ENCODE results near the gene NEK10.

The NEK10 gene

DNA sequence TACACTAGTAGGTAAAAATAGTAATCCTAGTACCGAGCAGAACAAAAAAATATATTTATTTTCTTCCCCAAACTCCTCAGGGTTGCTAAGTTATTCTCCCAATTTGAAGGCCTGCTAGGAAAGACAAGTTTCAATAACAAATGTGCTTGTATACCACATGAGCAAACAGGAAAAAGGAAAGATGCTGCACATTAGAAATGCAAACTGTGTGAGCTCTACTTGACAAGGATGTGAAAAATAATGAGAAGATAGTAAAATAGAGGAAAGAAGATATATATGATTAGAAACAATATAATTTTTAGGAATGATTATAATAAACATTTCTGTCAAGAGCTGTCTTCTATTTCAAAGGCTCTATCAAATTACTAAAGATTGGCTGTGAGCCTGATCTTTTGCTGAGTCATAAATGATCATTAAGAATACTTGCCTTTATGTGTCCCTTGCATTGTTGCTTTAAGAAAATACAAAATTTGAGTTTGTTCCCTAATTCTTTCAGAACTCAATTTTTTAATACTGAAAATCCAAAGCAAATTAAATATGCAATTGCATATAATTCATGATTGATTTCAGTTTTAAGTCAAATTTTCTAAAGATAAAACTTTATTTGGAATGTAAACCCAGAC is 174.2 kb downstream of the NEK10 start:
- Histone ChIP-seq H3K36me3 (ENCODE audit: insufficient read depth, low read length) (no peaks in the 10 kb centered on the region), H3K4me2 (ENCODE audit: low read depth, low read length, poor library complexity, severe bottlenecking) (no peak overlapping the region), H3K4me3 (ENCODE audit: low read length, poor library complexity, severe bottlenecking) (no peak overlapping the region), H4K20me1 (ENCODE audit: insufficient read depth, low read length, poor library complexity, severe bottlenecking) (no peaks in the 10 kb centered on the region), H3K27me3 (ENCODE audit: insufficient read depth, low read length, poor library complexity, severe bottlenecking) (no peaks in the 10 kb centered on the region), H3F3A (ENCODE audit: low read depth) (no peaks in the 10 kb centered on the region), H3K4me1 (ENCODE audit: insufficient read depth, low read length, poor library complexity, severe bottlenecking) (no peaks in the 10 kb centered on the region), H3K9me2 (replicated peaks; ENCODE audit: low read depth, low read length) (no peaks in the 10 kb centered on the region), H3K79me2 (ENCODE audit: insufficient read depth, low read length) (no peaks in the 10 kb centered on the region), H3K9ac (ENCODE audit: low read depth, low read length, poor library complexity, severe bottlenecking) (no peak overlapping the region), H3K9me3 (ENCODE audit: insufficient read depth, low read depth, low read length) (no peaks in the 10 kb centered on the region), H2AFZ (ENCODE audit: low read length) (no peak overlapping the region)
- TF ChIP-seq, protein P1, sequence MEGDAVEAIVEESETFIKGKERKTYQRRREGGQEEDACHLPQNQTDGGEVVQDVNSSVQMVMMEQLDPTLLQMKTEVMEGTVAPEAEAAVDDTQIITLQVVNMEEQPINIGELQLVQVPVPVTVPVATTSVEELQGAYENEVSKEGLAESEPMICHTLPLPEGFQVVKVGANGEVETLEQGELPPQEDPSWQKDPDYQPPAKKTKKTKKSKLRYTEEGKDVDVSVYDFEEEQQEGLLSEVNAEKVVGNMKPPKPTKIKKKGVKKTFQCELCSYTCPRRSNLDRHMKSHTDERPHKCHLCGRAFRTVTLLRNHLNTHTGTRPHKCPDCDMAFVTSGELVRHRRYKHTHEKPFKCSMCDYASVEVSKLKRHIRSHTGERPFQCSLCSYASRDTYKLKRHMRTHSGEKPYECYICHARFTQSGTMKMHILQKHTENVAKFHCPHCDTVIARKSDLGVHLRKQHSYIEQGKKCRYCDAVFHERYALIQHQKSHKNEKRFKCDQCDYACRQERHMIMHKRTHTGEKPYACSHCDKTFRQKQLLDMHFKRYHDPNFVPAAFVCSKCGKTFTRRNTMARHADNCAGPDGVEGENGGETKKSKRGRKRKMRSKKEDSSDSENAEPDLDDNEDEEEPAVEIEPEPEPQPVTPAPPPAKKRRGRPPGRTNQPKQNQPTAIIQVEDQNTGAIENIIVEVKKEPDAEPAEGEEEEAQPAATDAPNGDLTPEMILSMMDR (conservative IDR thresholded peaks at IDR 0.05; ENCODE audit: low read length), result no peak

DNA sequence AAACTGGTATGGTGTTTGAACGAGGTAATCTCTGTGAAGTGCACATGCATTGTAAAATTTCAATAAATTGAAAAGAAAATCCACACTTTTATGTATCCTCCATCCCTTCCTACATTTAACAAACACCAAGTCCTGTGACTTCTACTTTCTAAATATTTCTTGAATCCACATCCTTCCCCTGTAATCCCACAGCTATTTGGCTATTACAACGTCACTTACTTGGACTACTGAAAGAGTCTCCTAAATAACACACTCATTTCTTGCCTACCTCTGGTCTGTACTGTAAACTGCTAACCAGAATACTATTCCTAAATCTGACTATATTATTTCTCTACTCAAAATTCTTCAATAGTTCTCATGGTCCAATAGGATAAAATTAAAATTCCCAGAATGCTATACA is 176.1 kb downstream of the NEK10 start:
- H3K4me1 ChIP-seq (ENCODE audit: insufficient read depth, low read length, poor library complexity, severe bottlenecking), result no peaks in the 10 kb centered on the region
- no peak overlapping the region for H2AFZ ChIP-seq (ENCODE audit: low read length)
- TF ChIP-seq, protein P1 (conservative IDR thresholded peaks at IDR 0.05; ENCODE audit: low read length), result no peak
- no peak for TF ChIP-seq EZH2phosphoT487 (IDR thresholded peaks at IDR 0.05; ENCODE audit: borderline replicate concordance)
- H3K4me2 ChIP-seq (ENCODE audit: low read depth, low read length, poor library complexity, severe bottlenecking), result no peak overlapping the region
- H3K27me3 ChIP-seq (ENCODE audit: insufficient read depth, low read length, poor library complexity, severe bottlenecking), result no peaks in the 10 kb centered on the region
- no peaks in the 10 kb centered on the region for H3K36me3 ChIP-seq (ENCODE audit: insufficient read depth, low read length)
- H3F3A ChIP-seq (ENCODE audit: low read depth), result no peaks in the 10 kb centered on the region
- H3K9me2 ChIP-seq (replicated peaks; ENCODE audit: low read depth, low read length), result no peaks in the 10 kb centered on the region
- no peak overlapping the region for H3K4me3 ChIP-seq (ENCODE audit: low read length, poor library complexity, severe bottlenecking)
- no peaks in the 10 kb centered on the region for H3K9me3 ChIP-seq (ENCODE audit: insufficient read depth, low read depth, low read length)
- no peaks in the 10 kb centered on the region for H3K79me2 ChIP-seq (ENCODE audit: insufficient read depth, low read length)
- H4K20me1 ChIP-seq (ENCODE audit: insufficient read depth, low read length, poor library complexity, severe bottlenecking), result no peaks in the 10 kb centered on the region
- no peak overlapping the region for H3K9ac ChIP-seq (ENCODE audit: low read depth, low read length, poor library complexity, severe bottlenecking)

- Histone ChIP-seq H3K9me3 (ENCODE audit: insufficient read depth, low read depth, low read length) (no peaks in the 10 kb centered on the region), H3K36me3 (ENCODE audit: insufficient read depth, low read length) (no peaks in the 10 kb centered on the region), H3K9ac (ENCODE audit: low read depth, low read length, poor library complexity, severe bottlenecking) (no peak overlapping the region), H3K4me2 (ENCODE audit: low read depth, low read length, poor library complexity, severe bottlenecking) (no peak overlapping the region), H3K9me2 (replicated peaks; ENCODE audit: low read depth, low read length) (no peaks in the 10 kb centered on the region), H3K79me2 (ENCODE audit: insufficient read depth, low read length) (no peaks in the 10 kb centered on the region), H3K4me1 (ENCODE audit: insufficient read depth, low read length, poor library complexity, severe bottlenecking) (no peaks in the 10 kb centered on the region), H2AFZ (ENCODE audit: low read length) (no peak overlapping the region), H4K20me1 (ENCODE audit: insufficient read depth, low read length, poor library complexity, severe bottlenecking) (no peaks in the 10 kb centered on the region), H3K27me3 (ENCODE audit: insufficient read depth, low read length, poor library complexity, severe bottlenecking) (no peaks in the 10 kb centered on the region), H3F3A (ENCODE audit: low read depth) (no peaks in the 10 kb centered on the region), H3K4me3 (ENCODE audit: low read length, poor library complexity, severe bottlenecking) (no peak overlapping the region)
- TF ChIP-seq, protein P1 (conservative IDR thresholded peaks at IDR 0.05; ENCODE audit: low read length), result no peak
- TF ChIP-seq EZH2phosphoT487 (IDR thresholded peaks at IDR 0.05; ENCODE audit: borderline replicate concordance), result no peak
These were observed 183.2 kb downstream of the NEK10 start for GRCh38 chr3:27186013-27186412.

All from Loucy (cell line).